GM19455 (cell line): ENCODE data around the gene DPH1.

Source experiments
- ATAC-seq: cut with Tn5 transposase; IDR thresholded peaks from one replicate; pipeline ENCODE4 v1.9.1; 2021; ENCODE audit not compliant: unreplicated experiment

Gene DPH1

DNA sequence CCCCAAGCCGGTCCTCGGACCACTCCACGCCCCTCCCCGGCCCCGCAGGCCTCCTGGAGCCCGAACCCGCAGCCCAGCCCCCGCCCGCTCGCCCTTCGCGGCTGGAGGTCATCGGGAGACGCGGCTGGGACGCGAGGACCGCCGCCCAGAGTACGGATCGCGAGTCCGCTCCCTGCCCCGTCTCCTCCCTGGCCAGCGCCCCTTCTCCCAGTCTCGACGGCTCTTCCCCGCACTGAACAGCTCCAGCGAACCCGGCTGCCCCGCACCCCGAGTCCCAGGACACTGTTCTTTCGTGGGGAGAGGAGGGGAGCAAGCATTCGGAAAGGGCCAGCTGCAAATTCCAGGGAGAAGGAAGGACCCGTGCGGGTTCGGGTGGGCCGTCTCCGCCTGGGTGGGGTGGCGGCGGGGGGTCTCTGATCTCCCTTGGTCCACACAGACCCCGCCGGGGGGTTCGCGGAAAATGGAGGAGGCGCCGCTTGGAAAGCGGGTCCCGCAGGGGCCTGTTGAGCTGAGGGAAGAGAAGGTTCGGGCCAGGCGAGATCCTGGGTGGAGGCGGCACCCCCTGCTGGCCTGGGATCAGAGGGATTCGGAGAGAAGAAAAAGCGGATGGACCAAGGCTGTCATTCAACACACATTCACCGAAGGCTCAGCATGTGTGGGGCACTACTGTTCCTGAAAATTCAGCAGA, 4.2 kb upstream of the DPH1 start:
- ATAC-seq = no peak

DNA sequence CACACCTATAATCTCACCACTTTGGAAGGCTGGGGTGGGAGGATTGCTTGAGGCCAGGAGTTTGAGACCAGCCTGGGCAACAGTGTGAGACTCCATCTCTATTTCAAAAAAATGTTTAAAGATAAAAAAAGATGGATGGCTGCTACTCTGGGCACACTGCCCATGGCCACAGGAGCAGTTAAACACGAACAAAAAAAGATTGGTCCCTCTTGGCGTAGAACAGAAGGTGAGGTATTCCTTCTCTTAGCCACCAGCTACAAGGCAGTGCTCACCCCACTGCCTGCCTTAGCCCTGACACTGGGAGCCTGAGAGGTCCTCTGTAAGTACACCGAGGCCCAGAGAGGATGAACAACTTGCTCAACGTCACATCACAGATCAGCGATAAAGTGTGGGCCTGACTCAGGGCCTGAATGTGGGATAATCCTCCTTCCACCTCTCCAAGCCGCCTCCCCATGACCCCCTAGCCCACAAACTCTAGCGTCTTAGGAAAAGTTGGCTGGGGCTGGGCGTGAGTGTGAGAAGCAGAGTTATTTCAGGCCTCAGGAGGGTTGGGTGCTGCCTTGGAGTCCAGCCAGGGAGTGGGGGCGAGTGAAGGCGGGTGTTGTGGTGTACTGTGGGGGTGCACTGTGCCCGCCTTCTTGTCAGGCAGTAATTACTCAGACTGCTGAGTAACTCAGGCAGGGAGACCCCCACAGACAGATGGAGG, 2.3 kb upstream of the DPH1 start:
- no peak for ATAC-seq

DNA sequence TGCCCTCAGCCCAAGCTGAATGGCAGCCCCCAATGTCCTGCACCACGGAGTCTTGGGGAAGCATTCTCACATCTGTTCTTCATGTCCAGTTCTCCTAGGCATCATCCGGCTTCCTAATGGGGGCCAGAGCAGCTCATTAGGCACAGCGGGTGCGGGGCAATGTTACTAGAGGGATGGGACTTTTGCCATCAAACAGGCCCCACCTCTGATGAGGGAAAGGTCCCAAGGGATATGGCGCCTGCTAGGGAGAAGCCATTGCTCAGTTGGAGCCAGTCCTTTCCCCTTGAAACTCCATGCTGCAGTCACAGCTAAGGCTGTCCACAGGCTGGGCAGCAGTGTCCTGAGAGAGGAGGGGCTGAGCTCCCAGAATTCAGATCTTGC, 1.7 kb upstream of the DPH1 start:
- no peak for ATAC-seq

DNA sequence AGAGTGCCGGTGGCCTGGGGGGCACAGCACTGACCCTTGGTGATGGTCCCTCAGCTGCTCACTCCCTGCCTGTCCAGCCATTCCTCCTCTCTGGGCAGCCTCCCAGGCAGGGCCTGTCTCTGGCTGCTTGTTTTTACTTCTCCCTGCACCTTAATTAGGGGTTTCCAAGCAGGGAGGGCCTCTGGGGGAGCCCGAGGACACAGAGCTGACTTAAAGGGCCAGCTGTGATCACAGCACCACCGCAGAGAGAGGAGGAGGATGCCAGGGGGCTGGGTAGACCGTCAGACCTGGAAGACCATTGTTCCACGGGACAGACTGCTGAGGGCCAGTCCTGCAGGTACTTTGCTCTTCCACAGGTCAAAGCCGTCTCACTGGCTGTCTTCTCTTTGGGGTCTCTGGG, 1.2 kb upstream of the DPH1 start:
- ATAC-seq = no peak

DNA sequence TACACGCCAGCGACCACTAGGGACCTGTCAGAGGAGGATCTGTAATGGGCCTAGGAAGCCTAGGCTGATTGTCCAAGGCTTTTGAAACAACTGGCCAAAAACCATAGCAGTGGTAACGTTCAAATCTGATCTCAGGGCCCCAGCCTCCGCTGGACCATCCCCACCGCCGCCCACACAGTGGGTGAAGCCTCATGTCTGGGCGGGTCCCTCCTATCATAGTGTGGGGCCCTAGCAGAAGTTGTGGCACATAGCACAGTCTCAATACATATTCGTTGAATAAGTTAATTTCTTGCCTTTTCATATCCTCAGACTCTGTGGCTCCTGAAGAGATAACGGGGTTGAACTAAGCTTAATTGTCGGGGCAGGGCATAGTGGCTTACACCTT, 818 bp downstream of the DPH1 start:
- ATAC-seq = no peak

DNA sequence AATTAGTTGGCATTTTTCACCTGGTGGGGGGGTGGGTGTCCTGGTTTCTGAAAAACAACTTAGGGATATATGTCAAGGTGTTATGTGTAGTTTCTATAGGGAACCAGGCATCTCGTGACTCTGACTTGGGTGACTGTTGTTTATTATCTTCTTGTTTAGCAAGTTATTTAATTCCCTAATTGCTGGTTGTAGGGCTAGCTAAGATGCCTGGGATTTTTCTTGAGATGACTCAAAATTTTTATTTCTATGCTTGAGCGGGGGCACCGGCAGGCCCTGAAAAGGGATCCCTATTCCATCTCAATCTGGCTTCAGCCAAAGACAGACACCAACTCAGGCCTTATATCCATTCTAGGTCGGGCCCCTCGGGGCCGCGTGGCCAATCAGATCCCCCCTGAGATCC, 3.2 kb downstream of the DPH1 start:
- ATAC-seq = no peak

DNA sequence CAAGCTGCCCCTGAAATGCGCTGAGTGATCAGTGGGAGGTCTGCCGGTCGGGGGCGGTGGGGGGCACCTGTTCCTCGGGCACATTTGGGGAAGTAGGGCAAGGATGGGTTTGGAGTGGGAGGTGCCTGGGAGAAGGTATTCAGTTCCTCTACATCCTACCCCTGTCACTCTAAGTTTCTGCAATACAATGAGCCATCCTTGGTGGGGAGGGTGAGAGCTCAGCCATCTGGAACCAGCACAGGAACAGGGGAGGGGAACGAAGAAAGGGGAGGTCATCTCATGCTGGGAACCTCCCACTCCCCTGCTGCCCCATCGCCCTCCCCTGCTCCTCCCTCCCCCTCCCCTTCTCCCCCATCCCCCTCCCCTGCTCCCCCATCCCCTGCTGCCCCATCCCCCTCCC, 4.2 kb downstream of the DPH1 start:
- ATAC-seq = no peak

DNA sequence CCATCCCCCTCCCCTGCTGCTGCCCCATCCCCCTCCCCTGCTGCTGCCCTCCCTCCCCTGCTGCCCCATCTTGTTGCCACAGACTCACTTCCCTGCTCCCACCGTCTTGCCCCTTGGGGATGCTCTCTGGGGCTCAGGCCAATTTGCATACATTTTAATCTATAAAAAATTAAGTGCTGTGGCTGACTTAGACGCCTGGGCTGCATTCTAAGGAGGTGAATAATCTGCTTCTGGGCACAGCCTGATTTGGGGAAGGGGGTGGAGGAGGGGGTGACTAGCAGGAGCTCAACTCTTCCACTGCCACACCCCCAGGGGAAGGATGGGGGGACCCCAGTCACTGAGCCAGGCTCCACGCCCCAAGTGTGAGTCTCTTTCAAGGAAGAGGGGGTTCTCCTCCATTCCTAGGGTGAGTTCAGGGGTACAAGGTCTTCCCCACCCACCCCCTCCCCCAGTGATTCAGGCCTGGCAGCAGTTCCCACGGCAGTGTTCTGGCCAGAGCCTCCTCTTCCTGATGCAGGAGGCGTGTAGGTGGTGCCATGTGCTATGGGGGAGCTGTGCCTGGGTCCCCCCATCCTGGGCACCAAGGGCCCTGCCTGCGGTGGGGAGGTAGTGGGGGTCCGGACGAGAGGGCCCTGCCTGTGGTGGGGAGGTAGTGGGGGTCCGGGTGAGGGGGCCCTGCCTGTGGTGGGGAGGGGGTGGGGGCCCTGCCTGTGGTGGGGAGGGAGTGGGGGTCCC, 5.0 kb downstream of the DPH1 start:
- no peak for ATAC-seq

DNA sequence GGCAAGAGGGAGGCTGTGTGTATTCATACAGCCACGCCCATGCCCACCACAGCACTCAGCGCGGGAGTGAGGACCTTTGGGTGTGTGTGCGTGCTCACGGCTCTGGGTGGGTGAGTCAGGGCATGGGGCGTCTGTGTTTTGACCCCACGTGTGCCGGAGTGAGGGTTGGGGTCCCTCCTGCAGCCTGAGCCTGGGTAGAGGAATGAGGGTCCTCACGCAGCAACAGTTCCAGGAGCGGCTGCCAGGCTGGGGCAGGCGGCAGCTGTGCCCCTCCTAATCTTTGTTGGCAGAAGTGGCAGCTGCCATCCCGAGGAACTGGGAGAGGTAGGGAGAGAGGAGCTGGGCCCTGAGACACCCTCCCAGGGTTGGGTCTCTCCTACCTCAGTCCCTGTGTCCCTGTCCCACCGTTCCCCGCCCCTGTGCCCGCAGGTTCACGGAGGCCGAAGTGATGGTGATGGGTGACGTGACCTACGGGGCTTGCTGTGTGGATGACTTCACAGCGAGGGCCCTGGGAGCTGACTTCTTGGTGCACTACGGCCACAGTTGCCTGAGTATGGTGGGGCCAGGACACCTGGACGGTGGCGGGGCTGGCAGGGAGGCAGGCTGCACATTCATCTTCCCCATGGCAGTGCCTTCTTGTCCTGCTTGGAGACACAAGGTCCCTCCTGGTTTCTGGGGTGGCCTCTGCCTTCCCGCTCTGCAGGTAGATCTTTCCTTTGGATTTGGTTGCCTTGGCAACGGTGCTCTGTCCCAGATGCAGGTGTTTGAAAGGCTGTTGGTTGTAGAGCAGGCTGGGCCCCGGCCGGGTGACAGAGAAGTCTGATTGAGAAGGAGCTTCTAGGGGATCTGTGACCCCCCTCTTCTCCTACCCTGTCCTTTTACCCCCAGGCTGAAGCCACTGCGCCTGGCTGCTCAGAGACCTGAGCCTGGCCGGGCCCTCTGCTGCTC, 5.9 kb downstream of the DPH1 start:
- no peak for ATAC-seq

DNA sequence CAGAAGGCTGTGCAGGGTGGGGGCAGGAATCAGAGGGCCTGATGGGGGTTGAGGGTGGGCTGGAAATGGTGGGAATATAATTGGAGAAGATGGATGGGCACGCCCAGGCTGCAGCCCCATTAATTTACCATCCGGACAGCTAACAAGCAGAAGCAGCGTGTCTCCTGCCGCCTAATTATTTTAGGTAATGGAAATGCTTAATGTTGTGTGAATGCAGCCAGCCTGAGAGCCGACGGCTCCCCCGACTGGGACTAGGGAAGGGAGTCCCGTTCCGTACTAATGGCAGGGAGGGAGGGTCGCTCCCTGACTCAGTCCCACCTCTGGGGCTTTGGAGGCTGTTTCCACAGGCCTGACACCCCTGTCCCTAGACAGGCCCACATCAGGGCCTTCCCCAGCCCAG, 7.2 kb downstream of the DPH1 start:
- no peak for ATAC-seq

DNA sequence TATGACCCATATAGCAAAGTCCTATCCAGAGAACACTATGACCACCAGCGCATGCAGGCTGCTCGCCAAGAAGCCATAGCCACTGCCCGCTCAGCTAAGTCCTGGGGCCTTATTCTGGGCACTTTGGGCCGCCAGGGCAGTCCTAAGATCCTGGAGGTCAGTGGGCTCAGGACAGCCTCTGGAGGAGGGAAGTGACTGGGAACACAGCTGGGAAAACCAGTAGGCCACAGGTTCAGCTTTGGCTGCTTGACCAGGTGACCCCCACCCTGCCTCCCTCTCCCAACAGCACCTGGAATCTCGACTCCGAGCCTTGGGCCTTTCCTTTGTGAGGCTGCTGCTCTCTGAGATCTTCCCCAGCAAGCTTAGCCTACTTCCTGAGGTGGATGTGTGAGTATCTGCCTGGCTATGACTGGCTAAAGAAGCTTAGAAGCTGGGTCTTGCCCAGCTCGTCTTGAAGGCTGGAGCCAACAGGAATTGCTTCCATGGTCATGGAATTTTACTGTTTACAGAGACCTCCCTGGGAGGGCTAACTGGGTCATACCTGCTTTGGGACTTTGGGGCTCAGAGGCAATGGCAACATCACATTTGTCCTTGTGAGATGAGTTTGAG, 10.4 kb downstream of the DPH1 start:
- no peak for ATAC-seq

DNA sequence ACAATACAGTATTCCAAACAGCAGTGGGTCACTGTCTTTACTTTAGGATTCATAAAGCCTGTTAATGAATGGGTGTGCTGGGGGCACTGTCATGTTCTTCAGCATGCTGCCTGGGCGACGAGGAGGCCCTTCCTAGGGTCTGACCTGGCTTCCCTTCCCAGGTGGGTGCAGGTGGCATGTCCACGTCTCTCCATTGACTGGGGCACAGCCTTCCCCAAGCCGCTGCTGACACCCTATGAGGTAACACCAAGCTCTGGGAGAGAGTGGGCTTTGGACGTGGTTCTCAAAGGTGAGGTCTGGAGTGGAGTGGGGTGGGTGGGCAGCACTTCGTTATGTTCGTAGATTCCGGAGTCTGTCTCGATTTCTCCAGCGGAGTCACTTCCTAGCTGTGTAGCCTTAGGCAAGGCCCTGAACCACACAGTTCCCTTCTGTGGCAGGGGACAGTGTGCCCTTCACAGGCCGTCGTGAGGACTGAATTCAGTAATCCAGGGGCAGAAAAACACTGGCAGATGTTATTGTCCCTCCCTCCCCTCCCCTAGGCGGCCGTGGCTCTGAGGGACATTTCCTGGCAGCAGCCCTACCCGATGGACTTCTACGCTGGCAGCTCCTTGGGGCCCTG, 11.1 kb downstream of the DPH1 start:
- no peak for ATAC-seq

DNA sequence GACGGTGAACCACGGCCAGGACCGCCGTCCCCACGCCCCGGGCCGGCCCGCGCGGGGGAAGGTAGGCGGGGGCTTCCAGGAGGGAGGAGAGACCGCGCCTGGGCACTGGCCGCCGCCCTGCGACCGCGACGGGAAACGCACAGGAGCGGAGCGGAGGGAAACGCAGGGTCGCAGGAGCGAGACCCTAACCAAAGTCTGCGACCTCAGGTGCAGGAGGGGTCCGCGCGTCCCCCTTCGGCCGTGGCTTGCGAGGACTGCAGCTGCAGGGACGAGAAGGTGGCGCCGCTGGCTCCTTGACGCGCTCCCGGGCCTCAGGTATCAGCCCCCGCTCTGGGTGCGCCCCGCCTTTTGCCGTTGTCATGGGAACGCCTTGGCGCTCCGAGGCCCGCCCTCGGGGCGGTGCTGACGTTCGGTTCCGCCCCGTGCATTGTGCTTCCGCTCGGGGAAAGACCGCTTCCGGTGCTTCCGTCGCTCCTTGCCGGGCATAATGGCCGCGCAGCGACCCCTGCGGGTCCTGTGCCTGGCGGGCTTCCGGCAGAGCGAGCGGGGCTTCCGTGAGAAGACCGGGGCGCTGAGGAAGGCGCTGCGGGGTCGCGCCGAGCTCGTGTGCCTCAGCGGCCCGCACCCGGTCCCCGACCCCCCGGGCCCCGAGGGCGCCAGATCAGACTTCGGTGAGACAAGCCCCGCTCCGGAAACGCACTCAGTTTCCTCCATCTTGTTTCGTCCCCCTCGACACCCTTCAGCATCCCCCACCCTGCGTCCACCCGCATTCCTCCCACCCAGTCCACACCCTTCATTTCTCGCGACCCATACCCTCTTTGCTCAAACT, 11.8 kb downstream of the DPH1 start, which contains the start of gene OVCA2:
Gene OVCA2 (plus strand): TSS at position 462 of the 829 bp plus-strand sequence. CDS start 26 bp downstream, at position 488.
- ATAC-seq = peak; percentile 91

DNA sequence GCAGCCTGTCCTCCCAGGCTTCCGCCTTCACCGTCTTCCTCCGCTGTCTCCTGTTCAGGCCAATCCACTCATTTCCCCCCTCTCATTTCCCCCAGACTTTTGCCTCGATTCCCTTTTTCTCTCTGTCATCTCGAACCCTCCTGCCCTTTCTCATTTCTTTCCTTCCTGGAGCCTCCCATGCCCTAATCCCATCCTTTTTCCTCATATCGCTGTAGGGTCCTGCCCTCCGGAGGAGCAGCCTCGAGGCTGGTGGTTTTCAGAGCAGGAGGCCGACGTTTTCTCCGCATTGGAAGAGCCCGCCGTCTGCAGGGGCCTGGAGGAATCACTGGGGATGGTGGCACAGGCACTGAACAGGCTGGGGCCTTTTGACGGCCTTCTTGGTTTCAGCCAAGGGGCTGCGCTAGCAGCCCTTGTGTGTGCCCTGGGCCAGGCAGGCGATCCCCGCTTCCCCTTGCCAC, 12.5 kb downstream of the DPH1 start:
- ATAC-seq = no peak

DNA sequence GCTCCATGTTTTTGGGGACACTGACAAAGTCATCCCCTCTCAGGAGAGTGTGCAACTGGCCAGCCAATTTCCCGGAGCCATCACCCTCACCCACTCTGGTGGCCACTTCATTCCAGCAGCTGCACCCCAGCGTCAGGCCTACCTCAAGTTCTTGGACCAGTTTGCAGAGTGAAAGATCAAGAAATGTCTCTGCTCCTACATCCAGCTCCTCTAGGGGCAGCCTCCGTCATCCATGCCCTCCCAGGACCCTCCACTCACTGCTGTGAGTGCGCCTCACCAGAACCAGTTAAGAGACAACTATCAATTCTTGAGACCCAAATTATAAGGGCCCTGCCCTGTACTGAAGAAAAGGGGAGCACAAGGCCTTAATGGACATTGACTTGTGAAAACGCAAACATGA, 13.0 kb downstream of the DPH1 start:
- no peak for ATAC-seq

DNA sequence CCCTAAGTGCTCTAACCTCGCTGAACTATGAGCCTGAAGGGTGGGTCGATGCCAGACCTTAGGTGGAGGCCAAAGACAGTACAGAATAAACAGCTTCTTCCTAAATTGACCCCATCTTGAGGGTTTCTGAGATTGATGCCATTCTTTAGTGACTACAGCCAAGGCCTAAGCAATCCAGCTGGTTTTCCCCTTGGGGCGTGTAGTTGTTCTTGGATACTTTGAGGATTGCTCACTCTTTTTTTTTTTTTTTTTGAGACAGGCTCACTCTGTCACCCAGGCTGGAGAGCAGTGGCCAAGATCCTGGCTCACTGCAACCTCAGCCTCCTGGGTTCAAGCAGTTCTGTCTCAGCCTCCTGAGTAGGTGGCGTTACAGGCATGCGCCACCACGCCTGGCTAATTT, 13.8 kb downstream of the DPH1 start:
- no peak for ATAC-seq

DNA sequence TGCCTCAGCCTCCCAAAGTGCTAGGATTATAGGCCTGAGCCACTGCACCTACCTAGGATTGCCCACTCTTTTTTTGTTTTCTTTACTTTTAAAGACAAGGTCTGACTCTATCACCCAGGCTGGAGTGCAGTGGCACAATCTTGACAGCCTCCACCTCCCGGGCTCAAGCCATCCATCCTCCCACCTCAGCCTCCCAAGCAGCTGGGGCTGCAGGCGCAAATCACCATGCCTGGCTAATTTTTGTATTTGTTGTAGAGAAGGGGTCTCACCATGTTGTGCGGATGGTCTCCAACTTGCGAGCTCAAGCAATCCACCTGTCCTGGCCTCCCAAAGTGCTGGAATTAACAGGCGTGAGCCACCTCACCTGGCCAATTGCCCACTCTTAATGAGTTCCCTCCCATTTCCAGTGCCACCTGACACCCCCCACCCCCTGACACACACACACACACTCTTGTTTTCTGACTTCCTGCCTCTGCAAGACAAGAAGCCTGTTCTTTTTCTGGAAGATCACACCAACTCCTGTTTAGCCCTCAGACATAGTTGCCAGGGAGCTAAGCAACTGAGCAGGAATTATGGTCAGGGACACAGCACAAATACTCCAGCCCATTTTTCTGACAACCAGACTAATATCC, 14.4 kb downstream of the DPH1 start:
- no peak for ATAC-seq

DNA sequence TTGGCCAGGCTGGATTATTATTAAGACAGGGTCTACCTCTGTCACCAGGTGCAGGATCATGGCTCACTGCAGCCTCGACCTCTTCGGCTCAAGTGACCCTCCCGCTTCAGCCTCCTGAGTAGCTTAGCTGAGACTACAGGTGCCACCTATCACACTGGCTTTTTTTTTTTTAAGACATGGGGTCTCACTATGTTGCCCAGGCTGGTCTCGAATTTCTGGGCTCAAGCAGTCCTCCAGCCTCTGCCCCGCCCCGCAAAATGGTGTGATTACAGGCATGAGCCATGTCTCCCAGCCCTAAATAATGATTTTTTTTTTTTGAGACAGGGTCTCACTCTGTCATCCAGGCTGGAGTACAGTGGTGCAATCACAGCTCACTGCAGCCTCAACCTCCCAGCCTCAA, 17.6 kb downstream of the DPH1 start:
- ATAC-seq = no peak

DNA sequence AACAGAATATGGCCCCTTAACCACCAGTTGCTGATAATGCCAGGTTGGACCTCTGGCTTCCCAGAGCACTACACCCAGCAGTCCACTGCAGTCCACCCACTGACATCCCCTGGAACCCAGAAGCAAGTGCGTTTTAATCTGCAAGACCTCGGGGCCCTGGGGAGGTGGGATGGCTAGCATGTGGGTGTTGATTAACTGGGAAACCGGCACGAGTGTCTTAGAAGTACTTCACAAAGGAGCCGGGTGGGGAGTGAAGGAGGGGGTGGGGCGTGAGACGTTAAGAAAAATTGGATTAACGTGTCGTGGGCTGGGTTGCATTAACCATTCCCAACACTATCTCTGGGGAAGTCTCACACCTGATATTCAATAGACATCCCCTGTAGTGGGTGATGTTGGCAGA, 18.9 kb downstream of the DPH1 start:
- no peak for ATAC-seq
